GM18517 (cell line): ENCODE measurements around the gene TGFA.

Experiments
- ATAC-seq: cut with Tn5 transposase; IDR thresholded peaks from one replicate; pipeline ENCODE4 v1.9.1; 2021; ENCODE audit warnings: mild to moderate bottlenecking, moderate library complexity; ENCODE audit not compliant: unreplicated experiment

TGFA gene

GRCh38 chr2:70553334-70553583 is 367 bp downstream of the TGFA start:
- no peak for ATAC-seq

GRCh38 chr2:70552501-70553333 is 909 bp downstream of the TGFA start:
- ATAC-seq = no peak

GRCh38 chr2:70551167-70551566 is 2.5 kb downstream of the TGFA start:
- ATAC-seq = no peak

GRCh38 chr2:70549962-70550361 is 3.7 kb downstream of the TGFA start:
- ATAC-seq = no peak

GRCh38 chr2:70549064-70549710 is 4.4 kb downstream of the TGFA start:
- no peak for ATAC-seq

GRCh38 chr2:70548233-70548632 is 5.4 kb downstream of the TGFA start:
- no peak for ATAC-seq

GRCh38 chr2:70546885-70547284 is 6.7 kb downstream of the TGFA start:
- no peak for ATAC-seq

- ATAC-seq = no peak
Observed at GRCh38 chr2:70546376-70546775, 7.2 kb downstream of the TGFA start.

GRCh38 chr2:70541481-70542020 is 12.1 kb downstream of the TGFA start:
- no peak for ATAC-seq

GRCh38 chr2:70537840-70538239 is 15.8 kb downstream of the TGFA start:
- ATAC-seq = no peak

GRCh38 chr2:70536517-70537055 is 17.0 kb downstream of the TGFA start:
- ATAC-seq = no peak

- no peak for ATAC-seq
Observed at GRCh38 chr2:70535573-70535972, 18.1 kb downstream of the TGFA start.

- ATAC-seq = no peak
Observed at GRCh38 chr2:70534183-70534836, 19.3 kb downstream of the TGFA start.

- ATAC-seq = no peak
Observed at GRCh38 chr2:70532244-70532935, 21.2 kb downstream of the TGFA start.

GRCh38 chr2:70531419-70532086 is 22.1 kb downstream of the TGFA start:
- ATAC-seq = no peak

GRCh38 chr2:70529610-70530009 is 24.0 kb downstream of the TGFA start:
- no peak for ATAC-seq

- ATAC-seq = no peak
Observed at GRCh38 chr2:70528929-70529328, 24.7 kb downstream of the TGFA start.

GRCh38 chr2:70528276-70528675 is 25.4 kb downstream of the TGFA start:
- ATAC-seq = no peak

GRCh38 chr2:70527447-70528080 is 26.1 kb downstream of the TGFA start:
- ATAC-seq = no peak

GRCh38 chr2:70526126-70526525 is 27.5 kb downstream of the TGFA start:
- ATAC-seq = no peak
